ENCODE measurements around the gene SMIM20. TPM values are rescaled to one million over a fixed set of nuclear protein-coding genes. Genes with fewer than 3 reads are reported as not detected.

The SMIM20 gene
- total and polyA plus RNA-seq, 2 of the 4 experiments (the other 2 are of a cell fraction): 13.6 to 23.1 TPM

- in situ Hi-C loops (cut with MboI; ENCODE audit: low sequenced_read_pairs) (no loop called here), dilution Hi-C loops (cut with HindIII; ENCODE audit: low sequenced_read_pairs, unreplicated experiment) (no loop called here), intact Hi-C loops (cut with micrococcal nuclease) (no loop called here)
- no peak for DNase-seq
- ChIA-PET POLR2A (ENCODE audit: unreplicated experiment) (no interaction called here), CTCF (no interaction called here)
- Histone ChIP-seq H3K4me3 (ENCODE audit: insufficient read depth, low read depth, low read length) (no peak overlapping the region), H3K23ac (ENCODE audit: low read depth, low read length) (no peak overlapping the region), H2BK15ac (ENCODE audit: low read depth, low read length) (no peak overlapping the region), H2AK9ac (replicated peaks; ENCODE audit: low read depth, low read length, poor library complexity) (no peak overlapping the region), H3K79me1 (ENCODE audit: low read depth in 1 of 2, low read length in 2 of 2) (no peaks in the 10 kb centered on the region), H2AFZ (replicated peaks; ENCODE audit: low read length, poor library complexity) (no peak overlapping the region), H4K8ac (ENCODE audit: low read depth in 2 of 2, low read length in 2 of 2) (no peak overlapping the region), H2BK120ac (ENCODE audit: low read depth, low read length) (no peak overlapping the region), H3K14ac (replicated peaks; ENCODE audit: low read depth, low read length) (no peak overlapping the region), H3K4ac (ENCODE audit: low read depth, low read length) (no peak overlapping the region), H3K4me2 (ENCODE audit: low read depth, low read length) (no peak overlapping the region), H2AK5ac (ENCODE audit: low read depth, low read length) (no peak overlapping the region), H2BK20ac (ENCODE audit: low read depth, low read length) (no peak overlapping the region), H2BK5ac (ENCODE audit: low read depth, low read length, poor library complexity, severe bottlenecking) (no peak overlapping the region), H3K4me1 (ENCODE audit: control insufficient read depth, insufficient read depth, low read length) (no peaks in the 10 kb centered on the region), H3K36me3 (ENCODE audit: control insufficient read depth, insufficient read depth, low read length) (no peaks in the 10 kb centered on the region), H4K91ac (ENCODE audit: insufficient read depth, low read depth, low read length) (no peak overlapping the region), H4K5ac (ENCODE audit: low read depth, low read length) (no peak overlapping the region), H3K9me1 (ENCODE audit: insufficient read depth, low read length) (no peaks in the 10 kb centered on the region), H3K9ac (ENCODE audit: low read depth, low read length) (no peak overlapping the region), H3K27me3 (ENCODE audit: control insufficient read depth, insufficient read depth, low read length) (peaks cover 9% of the 10 kb centered on the region), H3K9me3 (ENCODE audit: control insufficient read depth, insufficient read depth, low read length) (no peaks in the 10 kb centered on the region), H3K27ac (ENCODE audit: insufficient read depth, low read length) (no peak overlapping the region), H3K56ac (ENCODE audit: extremely low read depth, insufficient read depth, low read length) (no peak overlapping the region), H4K20me1 (ENCODE audit: insufficient read depth, low read length) (no peaks in the 10 kb centered on the region), H3K18ac (ENCODE audit: low read depth, low read length) (no peak overlapping the region)
- TF ChIP-seq MAFK (IDR thresholded peaks at IDR 0.05; ENCODE audit: low read depth, low read length): no peak
- TF ChIP-seq RFX5 (IDR thresholded peaks at IDR 0.05; ENCODE audit: low read depth, low read length): no peak
- TF ChIP-seq RCOR1 (IDR thresholded peaks at IDR 0.05; ENCODE audit: insufficient replicate concordance, low read length): no peak
- no peak for TF ChIP-seq CEBPB (IDR thresholded peaks at IDR 0.05; ENCODE audit: low read depth, low read length)
- no peak for TF ChIP-seq POLR2A (IDR thresholded peaks at IDR 0.05; ENCODE audit: low read depth, low read length)
- no peak for TF ChIP-seq CHD1 (IDR thresholded peaks at IDR 0.05; ENCODE audit: low read depth, low read length)
- TF ChIP-seq, protein P1, sequence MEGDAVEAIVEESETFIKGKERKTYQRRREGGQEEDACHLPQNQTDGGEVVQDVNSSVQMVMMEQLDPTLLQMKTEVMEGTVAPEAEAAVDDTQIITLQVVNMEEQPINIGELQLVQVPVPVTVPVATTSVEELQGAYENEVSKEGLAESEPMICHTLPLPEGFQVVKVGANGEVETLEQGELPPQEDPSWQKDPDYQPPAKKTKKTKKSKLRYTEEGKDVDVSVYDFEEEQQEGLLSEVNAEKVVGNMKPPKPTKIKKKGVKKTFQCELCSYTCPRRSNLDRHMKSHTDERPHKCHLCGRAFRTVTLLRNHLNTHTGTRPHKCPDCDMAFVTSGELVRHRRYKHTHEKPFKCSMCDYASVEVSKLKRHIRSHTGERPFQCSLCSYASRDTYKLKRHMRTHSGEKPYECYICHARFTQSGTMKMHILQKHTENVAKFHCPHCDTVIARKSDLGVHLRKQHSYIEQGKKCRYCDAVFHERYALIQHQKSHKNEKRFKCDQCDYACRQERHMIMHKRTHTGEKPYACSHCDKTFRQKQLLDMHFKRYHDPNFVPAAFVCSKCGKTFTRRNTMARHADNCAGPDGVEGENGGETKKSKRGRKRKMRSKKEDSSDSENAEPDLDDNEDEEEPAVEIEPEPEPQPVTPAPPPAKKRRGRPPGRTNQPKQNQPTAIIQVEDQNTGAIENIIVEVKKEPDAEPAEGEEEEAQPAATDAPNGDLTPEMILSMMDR (conservative IDR thresholded peaks at IDR 0.05; ENCODE audit: low read depth, low read length): no peak
- TF ChIP-seq NFE2L2 (IDR thresholded peaks at IDR 0.05; ENCODE audit: low read depth, low read length): no peak
- TF ChIP-seq MAZ (IDR thresholded peaks at IDR 0.05; ENCODE audit: borderline replicate concordance, low read depth, low read length): no peak
- no peak for TF ChIP-seq SMC3 (IDR thresholded peaks at IDR 0.05; ENCODE audit: low read depth, low read length)
- TF ChIP-seq BHLHE40 (IDR thresholded peaks at IDR 0.05; ENCODE audit: low read depth, low read length): no peak
- WGBS, 2 experiments (ENCODE audit: extremely low coverage in 2 of 2, insufficient read length in 1 of 2): 100% methylated on average over 4 of the region's 7 CpGs; no CpG with 5 or more reads in 1 of the 2 experiments
- BruUV-seq (replicated peaks): no TSS peak
- ATAC-seq (ENCODE audit: low read depth): no peak
These were observed 48.4 kb downstream of the SMIM20 start for GRCh38 chr4:25962393-25962792.

Data from IMR-90 (cell line).